ENCODE data around the gene SLC7A5. TPM values are rescaled to one million over a fixed set of nuclear protein-coding genes. Genes with fewer than 3 reads are reported as not detected.
"Not testable (repeated sequence)": the region's sequence is repeated elsewhere in the genome, so short reads cannot be mapped to it uniquely, and the experiment has no call there.

The SLC7A5 gene
- total RNA-seq, 1 donor from 2014 or later: 169 TPM

- FAIRE-seq; H3K27me3 ChIP-seq (ENCODE audit: control insufficient read depth, insufficient read depth, low read length); H3K4me3 ChIP-seq (ENCODE audit: low read depth, low read length); H3K36me3 ChIP-seq (ENCODE audit: control insufficient read depth, insufficient read depth, low read length): not testable (repeated sequence)
- TF ChIP-seq, protein P1, sequence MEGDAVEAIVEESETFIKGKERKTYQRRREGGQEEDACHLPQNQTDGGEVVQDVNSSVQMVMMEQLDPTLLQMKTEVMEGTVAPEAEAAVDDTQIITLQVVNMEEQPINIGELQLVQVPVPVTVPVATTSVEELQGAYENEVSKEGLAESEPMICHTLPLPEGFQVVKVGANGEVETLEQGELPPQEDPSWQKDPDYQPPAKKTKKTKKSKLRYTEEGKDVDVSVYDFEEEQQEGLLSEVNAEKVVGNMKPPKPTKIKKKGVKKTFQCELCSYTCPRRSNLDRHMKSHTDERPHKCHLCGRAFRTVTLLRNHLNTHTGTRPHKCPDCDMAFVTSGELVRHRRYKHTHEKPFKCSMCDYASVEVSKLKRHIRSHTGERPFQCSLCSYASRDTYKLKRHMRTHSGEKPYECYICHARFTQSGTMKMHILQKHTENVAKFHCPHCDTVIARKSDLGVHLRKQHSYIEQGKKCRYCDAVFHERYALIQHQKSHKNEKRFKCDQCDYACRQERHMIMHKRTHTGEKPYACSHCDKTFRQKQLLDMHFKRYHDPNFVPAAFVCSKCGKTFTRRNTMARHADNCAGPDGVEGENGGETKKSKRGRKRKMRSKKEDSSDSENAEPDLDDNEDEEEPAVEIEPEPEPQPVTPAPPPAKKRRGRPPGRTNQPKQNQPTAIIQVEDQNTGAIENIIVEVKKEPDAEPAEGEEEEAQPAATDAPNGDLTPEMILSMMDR (IDR thresholded peaks at IDR 0.05; ENCODE audit: insufficient read depth, low read length, severe bottlenecking): peak; percentile 93
- DNase-seq (ENCODE audit: low read depth): peak; percentile 21
Observed at GRCh38 chr16:87909203-87909935, 40.1 kb upstream of the SLC7A5 start.

DNA sequence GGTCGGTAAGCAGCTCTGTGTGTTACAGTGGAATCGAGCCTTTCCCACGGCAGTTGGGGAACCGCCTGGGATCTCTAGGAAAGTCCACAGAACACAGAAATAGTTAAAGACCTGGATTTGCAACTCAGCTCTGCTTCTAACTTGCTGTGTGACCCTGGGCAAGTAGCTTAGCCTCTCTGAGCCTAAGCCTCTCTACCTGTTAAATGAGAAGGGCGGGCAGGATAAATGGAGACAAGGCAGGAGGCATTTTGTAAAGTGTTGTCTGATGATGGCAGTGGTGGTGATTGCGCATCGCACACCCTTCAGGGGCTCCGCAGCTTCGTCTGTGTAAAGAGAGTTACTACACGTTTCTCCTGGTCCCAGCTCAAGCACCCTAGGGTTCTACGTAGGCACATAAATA lies 38.8 kb upstream of the SLC7A5 start:
- not testable (repeated sequence) for H3K36me3 ChIP-seq (ENCODE audit: control insufficient read depth, insufficient read depth, low read length); H3K4me3 ChIP-seq (ENCODE audit: low read depth, low read length); DNase-seq (ENCODE audit: low read depth); FAIRE-seq; H3K27me3 ChIP-seq (ENCODE audit: control insufficient read depth, insufficient read depth, low read length)

DNA sequence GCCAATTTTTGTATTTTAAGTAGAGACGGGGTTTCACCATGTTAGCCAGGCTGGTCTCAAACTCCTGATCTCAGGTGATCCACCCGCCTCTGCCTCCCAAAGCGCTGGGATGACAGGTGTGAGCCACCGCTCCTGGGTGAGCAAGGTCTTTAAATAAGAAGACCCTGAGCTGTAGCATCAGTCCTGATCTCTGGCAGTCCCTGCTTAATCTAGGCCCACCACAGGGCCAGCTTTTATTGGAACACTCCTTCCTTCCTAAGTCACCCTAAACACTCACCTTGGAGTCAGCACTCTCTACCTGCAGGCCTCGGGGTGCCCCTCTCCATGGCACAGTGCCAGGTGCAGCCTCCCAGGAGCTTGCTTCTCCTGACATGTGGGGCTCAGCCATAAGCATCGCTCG lies 36.2 kb upstream of the SLC7A5 start:
- not testable (repeated sequence) for FAIRE-seq; H3K36me3 ChIP-seq (ENCODE audit: control insufficient read depth, insufficient read depth, low read length); H3K4me3 ChIP-seq (ENCODE audit: low read depth, low read length); DNase-seq (ENCODE audit: low read depth); H3K27me3 ChIP-seq (ENCODE audit: control insufficient read depth, insufficient read depth, low read length)

- DNase-seq (ENCODE audit: low read depth); H3K27me3 ChIP-seq (ENCODE audit: control insufficient read depth, insufficient read depth, low read length); FAIRE-seq; H3K4me3 ChIP-seq (ENCODE audit: low read depth, low read length); H3K36me3 ChIP-seq (ENCODE audit: control insufficient read depth, insufficient read depth, low read length): not testable (repeated sequence)
Observed at GRCh38 chr16:87904963-87905362, 35.7 kb upstream of the SLC7A5 start.

GRCh38 chr16:87900489-87900888 lies 31.2 kb upstream of the SLC7A5 start:
- H3K27me3 ChIP-seq (ENCODE audit: control insufficient read depth, insufficient read depth, low read length); DNase-seq (ENCODE audit: low read depth); FAIRE-seq: not testable (repeated sequence)

DNA sequence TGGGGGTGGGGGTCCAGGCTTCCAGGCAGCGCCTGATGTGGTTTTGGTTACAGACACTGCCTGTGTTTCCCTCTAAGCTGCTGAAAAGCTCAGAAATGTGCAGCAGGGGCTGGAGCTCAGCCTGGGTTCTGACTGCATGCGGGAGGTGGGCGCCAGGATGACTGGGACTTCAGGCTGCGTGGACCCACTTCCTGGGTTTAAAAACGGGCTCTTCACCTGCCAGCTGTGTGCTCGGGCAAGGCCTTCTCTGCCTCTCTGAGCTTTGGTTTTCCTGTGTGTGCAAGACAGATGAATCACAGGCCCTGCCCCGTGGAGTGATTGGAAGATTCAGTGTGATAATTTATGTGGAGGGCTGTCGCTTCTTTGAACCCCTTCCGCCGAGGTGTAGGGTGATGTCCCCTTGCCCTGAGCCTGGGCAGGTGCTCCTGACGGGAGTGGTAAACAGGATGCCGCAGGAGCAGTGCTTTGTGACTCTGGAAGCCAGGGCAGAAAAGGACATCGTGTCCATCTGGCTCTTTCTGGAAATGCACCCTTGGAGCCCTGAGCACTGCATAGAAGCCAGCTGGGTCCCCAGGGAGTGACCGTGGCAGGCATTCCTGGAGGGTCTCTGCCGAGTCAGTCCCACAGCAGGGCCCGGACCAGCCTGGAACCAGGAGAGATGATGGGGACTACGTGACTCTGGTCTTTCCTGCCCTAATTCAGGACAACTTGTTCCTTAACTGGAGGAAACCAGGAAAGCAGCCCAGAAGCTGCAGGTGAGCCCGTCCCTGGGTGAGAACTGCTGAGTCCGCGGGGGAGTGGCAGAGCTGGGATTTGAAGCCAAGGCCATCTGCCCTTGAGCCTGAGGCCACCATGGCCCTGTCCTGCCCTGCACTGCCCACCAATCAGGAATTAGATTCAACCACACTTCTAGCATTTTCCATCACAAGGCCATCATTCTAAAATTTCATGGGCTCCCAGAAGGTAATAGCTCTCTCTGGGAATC lies 28.5 kb upstream of the SLC7A5 start:
- TF ChIP-seq, protein P1 (IDR thresholded peaks at IDR 0.05; ENCODE audit: insufficient read depth, low read length, severe bottlenecking): no peak
- FAIRE-seq (no peak), DNase-seq (ENCODE audit: low read depth) (no peak)
- Histone ChIP-seq H3K36me3 (ENCODE audit: control insufficient read depth, insufficient read depth, low read length) (no peaks in the 10 kb centered on the region), H3K27me3 (ENCODE audit: control insufficient read depth, insufficient read depth, low read length) (no peaks in the 10 kb centered on the region), H3K4me3 (ENCODE audit: low read depth, low read length) (no peak overlapping the region)

More at GRCh38 chr16:87900489-87900888, 31.2 kb upstream of the SLC7A5 start:
- not testable (repeated sequence) for H3K4me3 ChIP-seq (ENCODE audit: low read depth, low read length); H3K36me3 ChIP-seq (ENCODE audit: control insufficient read depth, insufficient read depth, low read length)

DNA sequence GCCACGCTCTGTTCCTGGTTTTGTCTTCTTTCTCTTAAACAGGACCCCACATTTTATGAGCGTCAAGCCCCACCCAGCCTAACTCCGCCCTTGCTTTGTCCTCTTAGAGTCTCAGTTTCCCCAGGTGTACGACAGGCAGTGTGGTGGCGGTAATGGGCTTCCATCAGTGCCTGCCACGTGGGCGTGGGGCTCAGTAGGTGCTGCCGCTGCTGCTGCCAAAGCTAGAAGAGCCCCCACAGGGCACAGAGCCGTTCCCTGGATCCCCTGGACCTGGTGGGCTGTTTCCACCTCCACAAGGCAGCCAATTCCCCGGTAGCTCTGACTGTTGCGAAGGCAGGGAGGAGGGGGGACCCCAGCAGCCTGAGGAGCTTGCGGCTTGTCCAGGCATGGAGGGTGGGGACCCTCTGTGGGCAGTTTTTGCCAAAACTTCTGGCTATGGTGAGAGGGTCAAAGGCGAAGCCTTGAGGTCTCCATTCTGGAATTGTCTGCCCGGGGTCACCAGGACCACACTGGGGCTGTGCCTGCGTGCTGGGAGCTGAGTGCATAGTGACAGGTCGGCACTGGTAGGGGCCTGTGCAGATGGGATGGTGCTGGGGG lies 27.7 kb upstream of the SLC7A5 start:
- not testable (repeated sequence) for H3K36me3 ChIP-seq (ENCODE audit: control insufficient read depth, insufficient read depth, low read length); FAIRE-seq; DNase-seq (ENCODE audit: low read depth); H3K4me3 ChIP-seq (ENCODE audit: low read depth, low read length); H3K27me3 ChIP-seq (ENCODE audit: control insufficient read depth, insufficient read depth, low read length)

GRCh38 chr16:87896176-87896890 lies 27.0 kb upstream of the SLC7A5 start:
- FAIRE-seq: not testable (repeated sequence)

More at GRCh38 chr16:87896176-87896890, 27.0 kb upstream of the SLC7A5 start:
- H3K4me3 ChIP-seq (ENCODE audit: low read depth, low read length); H3K36me3 ChIP-seq (ENCODE audit: control insufficient read depth, insufficient read depth, low read length); DNase-seq (ENCODE audit: low read depth); H3K27me3 ChIP-seq (ENCODE audit: control insufficient read depth, insufficient read depth, low read length): not testable (repeated sequence)

All from bronchial epithelial cell (primary cell).